Epithelial cell of prostate (primary cell): ENCODE results near the gene MCC.

ENCODE experiments used
- DNase-seq: peaks from one replicate; pipeline ENCODE4 v3.0.0-alpha.2; 2011; ENCODE audit warnings: low read depth, low spot score
- H3K27ac ChIP-seq: fragments of 450-650 bp; 2 replicates; pipeline ENCODE4 v1.5.1; 2017; ENCODE audit warnings: mild to moderate bottlenecking

The MCC gene

DNA sequence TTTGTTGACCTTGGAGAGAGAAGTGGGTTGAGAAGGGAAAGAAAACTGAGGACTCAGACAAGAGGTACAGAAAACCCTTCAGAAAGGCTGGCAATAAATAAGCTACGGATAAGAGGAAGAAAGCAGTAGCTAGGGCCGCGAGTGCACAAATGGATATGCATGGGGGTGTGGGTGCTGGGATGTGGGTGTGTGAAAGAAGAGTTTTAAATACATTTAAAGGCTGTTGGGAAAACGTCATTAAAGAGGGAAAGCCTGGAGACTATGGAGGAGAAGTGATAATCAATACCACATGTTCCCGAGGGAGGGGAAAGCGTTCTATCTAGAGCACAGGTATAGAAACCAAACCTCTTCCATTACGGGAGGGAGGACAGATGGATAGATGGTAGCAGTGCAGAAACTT is 230.7 kb downstream of the MCC start:
- DNase-seq: no peak
- no peak overlapping the region for H3K27ac ChIP-seq

DNA sequence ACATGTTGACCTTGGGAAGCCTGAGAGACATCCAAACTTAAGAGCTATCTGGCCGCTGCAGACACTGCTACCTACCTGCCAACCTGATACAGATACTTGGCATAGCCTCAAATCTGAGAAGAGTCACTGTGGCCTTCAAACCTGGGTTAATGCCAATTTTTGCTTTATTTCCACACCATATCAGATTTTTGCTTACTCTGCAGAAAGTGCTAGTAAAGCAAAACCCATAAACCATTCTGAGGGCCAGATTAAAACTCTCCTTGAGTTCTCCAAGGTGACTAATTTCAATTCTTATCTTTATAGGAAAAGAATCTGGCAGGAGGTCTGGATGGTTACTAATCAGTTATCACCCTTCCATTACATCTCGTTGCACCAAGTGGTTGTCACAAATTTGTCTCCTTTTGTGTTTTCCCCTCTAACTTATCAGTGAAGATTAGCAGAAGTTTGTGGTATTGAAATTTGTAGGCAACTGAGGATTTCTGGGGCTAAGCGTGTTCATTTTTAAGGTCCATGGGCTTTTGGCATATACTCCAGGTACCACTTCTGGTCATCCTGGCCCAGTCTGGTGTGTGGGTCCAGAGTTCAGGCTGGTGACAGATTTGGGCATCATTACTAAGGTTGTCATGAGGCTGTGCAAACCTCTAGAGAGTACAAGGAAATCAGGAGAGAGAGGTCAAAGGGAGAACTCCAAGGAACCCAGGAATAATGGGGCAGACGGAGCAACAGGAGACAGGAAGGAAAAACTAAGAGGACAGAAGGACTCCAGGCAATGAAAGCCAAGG is 231.4 kb downstream of the MCC start:
- no peak for DNase-seq
- no peak overlapping the region for H3K27ac ChIP-seq

DNA sequence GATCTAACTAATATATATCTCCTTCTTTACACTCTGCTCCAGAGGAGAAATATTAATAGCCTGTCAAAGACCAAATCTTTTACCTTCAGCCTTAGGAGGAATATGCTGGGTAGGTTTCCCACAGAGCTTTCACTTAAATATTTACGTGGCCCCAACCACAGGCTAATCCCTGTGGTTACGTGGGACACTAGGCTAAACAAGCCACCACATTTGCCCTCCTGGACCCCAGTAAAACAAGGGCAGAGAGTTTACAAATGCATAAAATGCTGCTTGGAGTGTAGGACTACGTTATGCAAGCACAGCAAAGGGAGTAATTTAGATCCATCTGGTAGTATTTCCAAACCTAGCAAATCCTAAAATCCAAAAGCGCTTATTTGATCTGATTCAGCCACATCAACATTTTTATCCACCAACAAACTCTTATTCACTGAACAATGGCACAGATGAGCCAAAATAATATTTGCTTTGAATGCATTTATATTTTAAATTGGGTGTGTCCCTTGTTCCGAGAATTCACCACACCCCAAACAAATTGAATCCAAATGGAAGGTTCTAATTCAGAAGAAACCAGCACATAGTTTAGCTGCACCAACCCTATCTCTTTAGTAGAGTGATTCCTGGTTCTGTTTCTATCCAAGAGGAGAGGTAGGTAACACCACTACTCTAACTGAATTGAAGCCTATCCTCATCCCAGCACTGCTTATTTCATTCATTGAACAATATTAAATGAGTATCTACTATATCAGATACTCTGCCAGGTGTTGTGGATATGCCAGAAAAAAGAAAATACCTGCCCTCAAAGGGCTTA is 232.5 kb downstream of the MCC start:
- DNase-seq: no peak
- H3K27ac ChIP-seq: no peak overlapping the region

DNA sequence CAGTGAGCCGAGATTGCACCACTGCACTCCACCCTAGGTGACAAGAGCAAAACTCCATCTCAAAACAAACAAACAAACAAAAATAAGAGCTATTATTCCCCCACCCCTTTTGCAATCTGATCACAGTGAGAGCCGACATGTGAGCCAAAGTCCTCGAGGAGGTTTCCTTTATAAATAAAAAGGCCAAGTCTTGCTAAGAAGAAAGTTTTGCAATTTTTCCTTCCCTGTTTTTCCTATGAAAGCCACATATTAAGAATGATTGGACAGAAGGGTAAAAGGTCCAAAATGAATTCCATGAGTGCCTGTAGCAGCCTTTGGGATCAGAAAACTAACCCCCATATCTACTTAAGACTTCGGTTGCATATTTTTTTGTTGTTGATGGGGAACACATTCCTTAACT is 233.1 kb downstream of the MCC start:
- H3K27ac ChIP-seq: no peak overlapping the region
- no peak for DNase-seq

DNA sequence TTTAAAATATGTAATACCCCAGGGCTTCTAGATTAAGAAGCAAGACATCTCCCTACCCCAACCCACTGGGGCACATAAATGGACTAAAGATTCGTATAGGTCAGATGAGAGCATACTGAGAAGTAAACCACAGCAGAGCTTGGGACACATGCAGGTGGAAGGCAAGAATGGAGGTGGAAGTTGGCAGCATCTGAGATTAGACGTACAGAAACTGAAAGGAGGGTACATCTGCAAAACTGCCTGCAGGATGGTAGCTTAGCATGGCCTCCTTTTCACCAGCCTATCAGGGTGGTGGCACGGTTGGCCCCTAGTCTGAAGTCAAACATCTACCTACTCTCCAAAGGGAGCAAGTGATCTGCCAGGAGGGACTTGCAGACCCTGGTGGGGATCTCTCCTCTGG is 235.2 kb downstream of the MCC start:
- H3K27ac ChIP-seq: no peak overlapping the region
- DNase-seq: no peak

DNA sequence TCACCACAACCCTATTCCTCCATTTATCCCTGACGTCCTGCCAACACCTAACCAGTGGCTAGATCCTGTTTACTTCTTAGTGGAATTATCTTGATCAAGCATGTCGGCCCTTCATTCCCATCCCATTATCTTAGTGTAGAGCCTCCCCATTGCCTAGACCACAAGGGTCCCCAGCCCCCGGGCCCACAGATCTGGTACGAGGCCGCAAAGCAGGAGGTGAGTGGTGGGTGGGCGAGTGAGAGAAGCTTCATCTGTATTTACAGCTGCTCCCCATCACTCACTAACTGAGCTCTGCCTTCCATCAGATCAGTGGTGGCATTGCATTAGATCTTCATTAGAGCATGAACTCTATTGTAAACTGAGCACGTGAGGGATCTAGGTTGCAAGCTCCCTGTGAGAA is 236.2 kb downstream of the MCC start:
- no peak for DNase-seq
- H3K27ac ChIP-seq: no peak overlapping the region

DNA sequence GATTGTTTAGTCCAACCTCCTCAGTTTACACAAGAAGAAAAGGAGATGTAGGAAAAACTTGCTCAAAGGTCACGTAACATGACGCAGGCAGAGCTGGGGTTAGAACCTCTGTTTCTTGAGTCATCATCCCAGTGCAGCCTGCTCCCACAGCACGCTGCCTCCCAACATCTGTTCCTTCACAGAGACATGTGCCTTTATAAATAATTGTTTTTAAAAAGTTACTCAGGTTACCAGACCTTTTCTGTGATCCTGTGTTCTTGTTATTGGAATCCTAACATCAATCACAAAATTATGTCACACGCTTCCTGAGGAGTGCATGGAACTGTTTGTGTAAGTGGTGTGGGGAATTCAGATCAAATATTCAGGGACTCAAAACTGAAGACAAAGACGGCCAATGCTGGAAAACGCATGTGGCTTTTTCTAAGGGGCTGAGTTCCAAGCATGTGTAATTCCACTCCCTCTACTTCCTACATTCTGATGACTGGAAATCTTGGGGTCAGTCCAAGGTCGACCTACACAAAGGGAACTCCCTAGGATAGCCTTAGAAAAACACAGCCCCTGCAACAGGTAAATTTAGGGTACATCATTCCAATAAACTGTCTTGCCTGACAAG is 237.8 kb downstream of the MCC start:
- no peak for DNase-seq
- no peak overlapping the region for H3K27ac ChIP-seq

DNA sequence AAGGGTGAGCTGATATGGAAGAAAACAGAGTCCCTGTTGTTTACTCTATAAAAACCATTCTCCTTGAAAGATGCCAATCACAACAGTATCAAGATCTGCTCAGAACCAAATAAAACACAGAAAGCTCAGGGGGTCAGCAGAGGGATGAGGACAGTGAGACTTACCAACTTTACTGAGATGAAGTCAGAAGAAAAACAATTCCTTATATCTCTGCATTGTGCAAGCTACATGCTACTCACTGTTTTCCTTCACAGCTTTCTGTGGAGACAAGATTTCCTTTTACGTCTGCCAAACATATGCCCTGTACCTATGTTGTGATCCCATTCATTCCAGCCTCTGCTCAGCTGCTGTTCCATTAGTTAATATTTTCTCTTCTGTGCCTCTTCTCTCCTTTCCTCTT is 239.0 kb downstream of the MCC start:
- H3K27ac ChIP-seq: no peak overlapping the region
- DNase-seq: no peak

DNA sequence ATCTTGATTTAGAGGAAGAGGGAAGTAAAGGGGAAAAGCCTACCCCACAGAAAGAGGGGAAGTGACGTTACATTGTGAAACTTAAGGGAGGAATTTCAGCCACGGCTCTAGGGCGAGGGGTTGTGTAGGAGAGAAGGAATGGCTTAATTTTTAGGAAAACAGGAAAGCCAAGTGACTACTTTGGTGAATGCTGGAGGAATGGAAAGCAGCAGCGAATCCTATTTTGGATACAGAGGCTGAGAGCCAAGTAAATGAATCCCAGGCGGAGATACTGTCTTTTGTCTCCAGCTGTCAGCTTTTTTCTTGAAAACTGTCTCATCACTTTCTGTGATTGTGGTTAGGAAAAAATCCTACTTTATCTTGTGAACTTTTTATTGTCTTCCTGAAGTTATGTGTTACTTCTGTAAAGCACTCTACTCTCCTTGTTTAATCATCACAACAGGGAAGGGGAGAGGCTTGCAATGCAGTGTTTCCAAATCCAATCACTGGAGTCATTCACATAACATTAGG is 241.8 kb downstream of the MCC start:
- H3K27ac ChIP-seq: peak overlapping the region; percentile 36
- no peak for DNase-seq

DNA sequence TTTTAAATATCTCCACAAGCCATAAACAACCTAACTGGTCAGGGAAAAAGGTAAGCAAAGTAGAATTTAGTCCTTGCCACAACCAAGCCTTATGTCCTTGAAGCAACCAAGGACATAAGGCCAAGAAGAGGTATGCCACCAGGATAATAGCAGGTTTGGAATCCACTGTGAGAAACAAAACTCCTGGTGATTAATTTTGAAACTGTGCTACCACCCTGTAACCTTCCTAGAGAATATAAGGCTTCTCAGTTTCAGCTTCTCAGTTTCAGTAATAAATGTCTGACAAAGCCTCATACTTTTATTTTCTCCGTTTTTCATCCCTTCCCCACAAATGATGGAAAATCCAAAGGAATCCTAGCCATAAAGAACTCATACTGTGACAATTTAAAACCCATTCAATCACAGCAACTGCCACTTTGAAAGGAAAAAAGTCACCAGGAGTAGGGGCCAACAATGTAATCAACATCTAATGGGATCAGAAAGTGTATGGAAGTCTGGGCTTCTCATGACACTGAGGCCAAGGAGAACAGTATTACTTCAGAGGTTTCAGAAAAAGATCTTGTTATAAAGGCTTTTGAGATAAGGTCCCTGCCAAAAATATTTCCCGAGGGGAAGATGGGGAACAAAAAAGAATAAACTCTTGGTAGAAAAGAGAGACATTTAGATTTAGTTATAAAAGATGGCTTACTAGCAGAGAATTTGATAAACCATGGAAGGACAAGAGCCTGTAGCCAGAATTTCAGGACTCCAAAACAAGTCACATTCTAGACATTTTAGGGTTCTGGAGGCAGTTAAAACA is 242.6 kb downstream of the MCC start:
- H3K27ac ChIP-seq: peak overlapping the region; percentile 36
- no peak for DNase-seq

DNA sequence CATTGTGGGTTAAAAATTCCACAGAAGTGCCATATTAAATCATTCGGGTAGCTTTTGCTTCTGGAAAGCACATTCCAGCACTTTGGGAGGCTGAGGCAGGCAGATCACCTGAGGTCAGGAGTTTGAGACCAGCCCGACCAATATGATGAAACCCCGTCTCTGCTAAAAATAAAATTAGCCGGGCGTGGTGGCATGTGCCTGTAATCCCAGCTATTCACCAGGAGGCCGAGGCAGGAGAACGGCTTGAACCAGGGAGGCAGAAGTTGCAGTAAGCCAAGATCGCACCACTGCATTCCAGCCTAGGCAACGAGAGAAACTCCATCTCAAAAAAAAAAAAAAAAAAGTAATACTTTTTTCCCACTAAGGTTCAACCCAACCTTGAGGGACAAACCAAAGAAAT is 243.3 kb downstream of the MCC start:
- H3K27ac ChIP-seq: no peak overlapping the region
- no peak for DNase-seq

DNA sequence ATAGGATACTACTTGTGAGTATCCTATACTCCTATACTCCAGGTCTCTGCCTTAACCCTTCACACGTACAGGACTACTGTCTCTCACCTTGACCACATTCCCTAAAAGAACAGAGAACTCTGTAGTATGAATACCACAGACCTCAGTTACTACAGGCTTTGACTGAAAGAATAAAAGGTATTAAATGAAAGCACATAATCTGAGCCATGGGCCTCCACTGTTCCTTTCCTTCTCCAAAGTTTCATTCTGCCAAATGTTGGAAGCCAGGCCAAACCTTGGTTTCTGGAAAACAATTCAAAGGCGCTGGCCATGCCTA is 244.9 kb downstream of the MCC start:
- DNase-seq: no peak
- H3K27ac ChIP-seq: peak overlapping the region; percentile 63

DNA sequence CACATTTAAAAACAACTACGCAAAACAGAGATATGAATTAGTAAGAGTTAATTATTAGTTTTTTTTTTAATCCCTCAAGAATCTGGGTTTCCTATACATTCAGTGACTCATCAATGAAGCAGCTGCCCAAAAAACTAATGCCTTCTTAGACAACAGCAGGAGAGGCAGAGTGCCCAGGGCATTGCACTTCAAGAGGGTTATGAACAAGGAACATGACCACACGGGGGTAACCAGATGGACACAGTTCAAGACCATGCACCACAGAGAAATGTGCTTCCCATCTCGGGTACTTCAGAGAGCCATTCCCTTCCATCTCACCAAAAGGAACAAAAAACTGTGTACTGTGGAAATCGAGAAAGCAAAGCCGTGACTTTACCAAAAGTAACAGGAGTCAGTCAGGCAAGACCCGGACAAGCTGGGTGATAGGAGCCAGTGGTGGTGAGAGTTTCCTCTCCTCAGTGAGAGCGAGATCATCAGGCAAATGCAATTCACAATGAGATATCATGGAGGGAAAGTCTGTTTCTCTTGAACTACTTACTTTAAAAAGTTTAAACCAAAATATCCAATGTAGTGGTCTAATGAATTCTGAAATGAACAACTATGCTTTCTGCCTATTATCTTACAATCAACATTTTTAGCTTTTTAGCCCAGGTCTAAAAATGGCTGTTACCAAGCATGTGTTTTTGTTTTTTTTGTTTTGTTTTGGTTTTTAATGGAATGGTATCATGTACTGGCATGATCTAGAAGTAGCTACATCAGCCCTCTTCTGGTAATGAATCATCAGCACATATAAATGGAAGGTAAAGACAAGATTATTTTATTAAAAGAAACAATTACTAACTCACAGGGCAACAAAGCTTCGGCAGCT is 245.5 kb downstream of the MCC start:
- H3K27ac ChIP-seq: peak overlapping the region; percentile 63
- peak; percentile 40 for DNase-seq

DNA sequence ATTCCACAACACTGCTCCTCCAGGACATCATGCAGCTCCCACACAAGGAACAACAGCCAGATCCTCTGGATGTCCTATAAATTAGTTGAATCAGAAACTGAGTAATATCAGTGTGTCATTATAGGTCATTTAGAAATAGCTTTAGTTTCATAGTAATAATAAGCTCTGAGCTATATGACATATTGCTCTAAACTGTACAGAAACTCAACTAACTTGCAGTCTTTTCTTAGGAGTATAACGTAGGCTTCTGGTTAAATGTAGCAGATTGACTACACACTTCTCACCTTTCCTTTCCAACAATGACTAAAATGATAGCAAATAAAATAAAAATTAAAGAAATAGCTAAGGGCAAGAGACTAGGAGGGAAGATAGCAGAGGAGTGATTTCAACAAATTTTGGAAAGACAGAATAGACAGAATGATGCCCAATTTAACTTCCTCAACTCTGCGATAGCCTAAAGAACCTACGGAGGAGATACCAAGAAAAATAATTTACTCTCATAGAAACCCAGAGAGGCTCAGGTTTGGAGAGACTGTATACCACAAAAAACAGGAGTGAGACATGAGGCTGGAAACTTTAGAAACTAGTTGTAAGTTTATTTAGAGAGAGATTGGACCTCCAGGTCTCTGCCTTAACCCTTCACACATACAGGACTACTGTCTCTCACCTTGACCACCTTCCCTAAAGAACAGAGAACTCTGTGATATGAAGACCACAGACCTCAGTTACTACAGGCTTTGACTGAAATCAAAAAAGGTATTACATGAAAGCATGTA is 247.1 kb downstream of the MCC start:
- no peak for DNase-seq
- H3K27ac ChIP-seq: no peak overlapping the region

DNA sequence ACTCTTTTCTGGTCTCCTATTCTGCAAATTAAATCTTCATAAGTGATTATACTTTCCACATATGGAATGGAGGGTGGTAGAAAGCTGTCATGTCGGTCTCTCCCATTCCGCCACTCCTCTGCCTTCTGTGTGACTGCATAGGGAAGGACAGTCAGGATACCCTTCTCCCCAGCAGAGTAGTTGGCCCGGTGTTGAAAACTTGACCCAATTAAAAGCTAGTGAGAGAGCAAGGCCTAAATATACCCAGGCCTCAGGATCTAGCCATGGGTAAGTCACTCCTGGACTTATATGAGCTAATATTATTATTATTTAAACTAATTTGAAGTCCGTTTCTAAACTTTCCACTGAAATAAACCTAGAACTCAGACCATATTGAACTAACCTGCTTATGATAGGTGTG is 248.2 kb downstream of the MCC start:
- no peak for DNase-seq
- no peak overlapping the region for H3K27ac ChIP-seq

DNA sequence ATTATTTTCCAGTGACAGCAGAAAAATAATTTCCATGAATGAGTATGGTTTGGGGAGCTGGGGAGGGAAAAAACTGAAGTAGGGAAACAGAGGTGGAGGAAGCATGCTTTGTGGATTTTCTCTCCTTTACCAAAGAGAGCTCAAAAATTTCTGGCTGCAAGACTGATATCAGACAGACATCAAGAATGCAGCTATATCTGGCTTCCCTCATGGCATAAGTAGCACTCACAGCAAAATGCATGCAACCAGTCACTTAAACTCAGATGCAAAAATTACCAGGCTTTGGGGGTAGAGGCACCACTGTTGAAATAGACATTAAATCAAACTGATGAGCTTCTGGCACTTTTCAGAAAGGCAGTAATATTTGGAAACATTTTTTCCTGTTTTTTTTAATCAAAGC is 250.4 kb downstream of the MCC start:
- no peak for DNase-seq
- H3K27ac ChIP-seq: no peak overlapping the region

DNA sequence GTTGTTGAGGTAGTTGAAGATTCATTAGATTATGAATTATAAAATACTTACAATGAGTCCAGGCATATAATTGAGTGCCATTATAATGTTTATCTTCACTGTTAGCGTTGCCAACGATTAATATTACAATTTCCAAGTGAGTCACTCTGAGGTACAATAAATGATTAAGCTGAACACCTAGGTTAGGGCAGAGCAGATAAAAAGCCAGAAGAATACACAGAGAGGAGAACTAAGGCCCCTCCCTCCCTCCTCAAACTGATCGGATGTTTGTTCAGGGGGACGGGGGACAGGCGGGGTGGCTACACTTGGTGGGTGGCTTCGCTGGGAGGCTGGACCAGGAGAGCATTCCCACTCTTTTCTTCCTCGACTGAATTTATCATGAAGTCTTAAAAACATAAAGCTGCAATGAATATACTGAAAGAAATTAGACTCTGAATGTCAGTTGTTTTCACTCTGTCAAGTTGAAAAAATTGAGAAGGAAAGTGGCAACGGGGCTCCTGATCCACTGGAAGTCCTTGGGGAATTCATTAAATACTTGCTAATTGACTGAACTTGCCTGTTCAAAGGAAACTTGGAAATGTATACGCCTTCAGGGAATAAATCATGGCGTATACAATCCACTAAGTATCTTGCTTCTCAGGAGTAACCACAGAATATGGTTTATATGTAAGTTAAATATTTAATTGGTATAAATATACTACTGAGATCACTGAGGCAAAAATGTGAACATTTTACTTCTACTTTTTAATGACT is 251.5 kb downstream of the MCC start:
- H3K27ac ChIP-seq: peak overlapping the region; percentile 55
- no peak for DNase-seq

DNA sequence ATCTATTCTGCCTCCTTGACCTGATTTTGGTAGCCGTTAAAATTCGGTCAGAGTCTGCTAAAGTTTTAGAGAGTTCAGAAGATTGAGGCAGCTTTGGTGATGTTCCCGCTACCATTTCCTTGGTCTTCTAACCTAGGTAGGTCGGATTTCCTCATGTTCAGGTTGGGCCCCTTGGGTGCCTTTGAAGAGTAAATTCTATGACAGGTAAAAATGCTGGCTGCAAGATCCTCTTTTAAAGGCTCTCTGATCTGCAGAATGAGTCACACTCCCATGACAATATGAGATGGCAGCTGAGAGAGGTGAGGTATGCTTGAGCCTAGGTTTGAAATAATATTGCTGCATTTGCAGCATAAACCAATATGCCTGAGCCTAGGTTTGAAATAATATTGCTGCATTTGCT is 252.4 kb downstream of the MCC start:
- no peak for DNase-seq
- peak overlapping the region; percentile 55 for H3K27ac ChIP-seq
